Inflammatory macrophage treated with lipopolysaccharide for 4 hours (primary cell): ENCODE data around the gene TMEM114.

ENCODE experiments used
- DNase-seq: peaks from one replicate; pipeline ENCODE4 v3.0.0-alpha.2; 2020

The TMEM114 gene

GRCh38 chr16:8547762-8548161 is 42.5 kb downstream of the TMEM114 start:
- DNase-seq = no peak

GRCh38 chr16:8544406-8544805 is 45.9 kb downstream of the TMEM114 start:
- no peak for DNase-seq

GRCh38 chr16:8543258-8543657 is 47.1 kb downstream of the TMEM114 start:
- no peak for DNase-seq

GRCh38 chr16:8542393-8542792 is 47.9 kb downstream of the TMEM114 start:
- DNase-seq = no peak

- DNase-seq = no peak
Measured at GRCh38 chr16:8541868-8542267, 48.4 kb downstream of the TMEM114 start.

- DNase-seq = no peak
Measured at GRCh38 chr16:8537691-8538342, 52.5 kb downstream of the TMEM114 start.

- DNase-seq = no peak
Measured at GRCh38 chr16:8533509-8533908, 56.8 kb downstream of the TMEM114 start.

- no peak for DNase-seq
Measured at GRCh38 chr16:8530752-8531384, 59.4 kb downstream of the TMEM114 start.

GRCh38 chr16:8528471-8528870 is 61.8 kb downstream of the TMEM114 start:
- no peak for DNase-seq

GRCh38 chr16:8523932-8524331 is 66.4 kb downstream of the TMEM114 start:
- DNase-seq = no peak

- no peak for DNase-seq
Measured at GRCh38 chr16:8522757-8523156, 67.6 kb downstream of the TMEM114 start.

GRCh38 chr16:8519643-8520042 is 70.7 kb downstream of the TMEM114 start:
- DNase-seq = no peak
